Measurements from ENCODE around the gene SPATA3.
"Not testable (repeated sequence)": the region's sequence is repeated elsewhere in the genome, so short reads cannot be mapped to it uniquely, and the experiment has no call there.

Gene SPATA3

GRCh38 chr2:230999477-230999876, 3.6 kb downstream of the SPATA3 start:
- no peak for FAIRE-seq

GRCh38 chr2:231000211-231000904, 4.4 kb downstream of the SPATA3 start:
- no peak for FAIRE-seq

- FAIRE-seq: no peak
Observed at GRCh38 chr2:231001036-231001435, 5.1 kb downstream of the SPATA3 start.

GRCh38 chr2:231001921-231002320, 6.0 kb downstream of the SPATA3 start:
- FAIRE-seq: no peak

- FAIRE-seq: no peak
Observed at GRCh38 chr2:231002641-231003040, 6.7 kb downstream of the SPATA3 start.

GRCh38 chr2:231003186-231003585, 7.3 kb downstream of the SPATA3 start:
- no peak for FAIRE-seq

GRCh38 chr2:231004930-231005329, 9.0 kb downstream of the SPATA3 start:
- not testable (repeated sequence) for FAIRE-seq

GRCh38 chr2:231007286-231008098, 11.6 kb downstream of the SPATA3 start:
- no peak for FAIRE-seq

GRCh38 chr2:231008131-231008530, 12.2 kb downstream of the SPATA3 start:
- FAIRE-seq: no peak

- FAIRE-seq: no peak
Observed at GRCh38 chr2:231009236-231009919, 13.5 kb downstream of the SPATA3 start.

GRCh38 chr2:231010201-231010730, 14.3 kb downstream of the SPATA3 start:
- FAIRE-seq: no peak

- FAIRE-seq: no peak
Observed at GRCh38 chr2:231011526-231011925, 15.6 kb downstream of the SPATA3 start.

- FAIRE-seq: no peak
Observed at GRCh38 chr2:231012463-231012862, 16.5 kb downstream of the SPATA3 start.

- FAIRE-seq: no peak
Observed at GRCh38 chr2:231013820-231014219, 17.9 kb downstream of the SPATA3 start.

GRCh38 chr2:231015478-231015877, 19.6 kb downstream of the SPATA3 start:
- no peak for FAIRE-seq

- no peak for FAIRE-seq
Observed at GRCh38 chr2:231015926-231016325, 20.0 kb downstream of the SPATA3 start.

- FAIRE-seq: no peak
Observed at GRCh38 chr2:231016566-231017230, 20.8 kb downstream of the SPATA3 start.

GRCh38 chr2:231017231-231017598, 21.3 kb downstream of the SPATA3 start:
- no peak for FAIRE-seq

GRCh38 chr2:231018184-231018583, 22.3 kb downstream of the SPATA3 start:
- no peak for FAIRE-seq

GRCh38 chr2:231025059-231025458, 29.1 kb downstream of the SPATA3 start:
- FAIRE-seq: not testable (repeated sequence)

- FAIRE-seq: no peak
Observed at GRCh38 chr2:231028889-231029288, 33.0 kb downstream of the SPATA3 start.

GRCh38 chr2:231029563-231029962, 33.6 kb downstream of the SPATA3 start:
- FAIRE-seq: no peak

GRCh38 chr2:231030725-231031124, 34.8 kb downstream of the SPATA3 start:
- FAIRE-seq: no peak
